GM21423 (cell line): ENCODE measurements around the gene RIT1.

ENCODE experiments used
- ATAC-seq: cut with Tn5 transposase; IDR thresholded peaks from one replicate; pipeline ENCODE4 v1.9.1; 2021; ENCODE audit warnings: mild to moderate bottlenecking, moderate library complexity; ENCODE audit not compliant: unreplicated experiment

Gene RIT1, protein sequence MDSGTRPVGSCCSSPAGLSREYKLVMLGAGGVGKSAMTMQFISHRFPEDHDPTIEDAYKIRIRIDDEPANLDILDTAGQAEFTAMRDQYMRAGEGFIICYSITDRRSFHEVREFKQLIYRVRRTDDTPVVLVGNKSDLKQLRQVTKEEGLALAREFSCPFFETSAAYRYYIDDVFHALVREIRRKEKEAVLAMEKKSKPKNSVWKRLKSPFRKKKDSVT

DNA sequence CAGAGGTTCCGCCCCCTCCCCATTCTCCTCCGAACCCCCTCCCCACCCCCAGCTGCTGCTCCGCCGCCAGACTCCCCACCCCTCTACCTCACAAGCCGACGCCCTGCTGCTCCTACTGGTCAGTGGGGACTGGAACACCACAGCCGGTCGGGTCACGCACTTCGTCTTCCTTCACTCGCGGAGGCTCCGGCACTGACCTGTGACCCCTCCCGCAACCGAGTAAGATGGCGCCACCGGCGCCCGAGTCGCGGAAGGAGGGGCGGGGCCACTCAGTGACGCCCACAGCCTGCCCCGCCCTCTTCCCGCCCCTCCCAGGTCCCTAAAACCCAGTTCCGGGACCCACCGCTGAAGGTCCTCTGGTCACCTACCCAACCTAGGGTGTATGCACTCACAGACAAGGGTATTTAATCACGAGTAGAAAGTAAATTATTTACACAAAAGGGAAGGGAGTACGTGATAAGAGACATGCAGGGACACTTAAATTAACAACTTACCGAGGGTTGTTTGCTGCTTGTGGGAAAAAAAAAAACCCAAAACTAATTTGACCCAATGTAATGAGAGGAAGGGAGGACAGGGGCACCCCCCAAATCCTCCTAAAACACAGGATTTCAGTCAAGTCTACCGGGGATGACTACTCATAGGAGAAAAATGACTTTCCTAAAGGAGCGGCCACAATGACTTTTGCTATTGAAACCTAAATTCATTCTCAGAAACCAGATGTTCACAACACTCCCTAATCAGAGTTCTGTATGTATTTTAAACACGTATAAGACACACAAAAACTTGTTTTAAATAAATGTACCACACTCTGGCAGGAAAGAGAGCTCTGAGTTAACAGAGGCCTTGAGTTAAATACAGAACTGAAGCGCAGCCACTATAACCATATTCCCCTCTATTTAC lies at the start of gene RIT1:
RIT1 (minus strand) TSS at position 194 of the 900 bp plus-strand sequence. CDS start 588 bp downstream, outside the sequence.
- peak; percentile 82 for ATAC-seq

DNA sequence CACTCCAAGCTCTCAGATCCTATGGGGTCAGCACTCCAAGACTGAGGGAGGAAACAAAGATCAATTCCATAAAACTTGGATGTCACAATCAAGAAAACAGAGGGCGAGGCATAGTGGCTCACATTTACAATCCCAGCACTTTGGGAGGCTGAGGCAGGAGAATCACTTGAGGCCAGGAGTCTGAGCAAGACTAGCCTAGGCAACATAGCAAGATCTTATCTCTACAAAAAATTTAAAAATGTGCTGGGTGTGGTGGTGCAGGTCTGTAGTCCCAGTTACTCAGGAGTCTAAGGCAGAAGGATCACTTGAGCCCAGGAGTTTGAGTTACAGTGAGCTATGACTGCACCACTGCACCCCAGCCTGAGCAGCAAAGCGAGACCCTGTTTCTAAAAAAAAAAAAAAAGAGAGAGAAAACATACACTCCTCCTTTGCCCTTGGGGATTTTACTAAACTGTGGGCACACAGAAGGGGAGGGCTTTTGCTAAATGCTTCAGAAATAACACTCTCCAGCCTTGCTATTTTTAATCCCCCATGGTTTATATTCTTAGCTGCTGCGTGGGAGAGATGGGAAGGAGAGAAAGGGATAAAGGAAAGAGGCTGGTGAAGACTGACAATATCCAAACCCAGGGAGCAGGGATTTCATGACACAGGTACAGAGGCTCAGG lies 49.1 kb upstream of the RIT1 start:
- no peak for ATAC-seq

DNA sequence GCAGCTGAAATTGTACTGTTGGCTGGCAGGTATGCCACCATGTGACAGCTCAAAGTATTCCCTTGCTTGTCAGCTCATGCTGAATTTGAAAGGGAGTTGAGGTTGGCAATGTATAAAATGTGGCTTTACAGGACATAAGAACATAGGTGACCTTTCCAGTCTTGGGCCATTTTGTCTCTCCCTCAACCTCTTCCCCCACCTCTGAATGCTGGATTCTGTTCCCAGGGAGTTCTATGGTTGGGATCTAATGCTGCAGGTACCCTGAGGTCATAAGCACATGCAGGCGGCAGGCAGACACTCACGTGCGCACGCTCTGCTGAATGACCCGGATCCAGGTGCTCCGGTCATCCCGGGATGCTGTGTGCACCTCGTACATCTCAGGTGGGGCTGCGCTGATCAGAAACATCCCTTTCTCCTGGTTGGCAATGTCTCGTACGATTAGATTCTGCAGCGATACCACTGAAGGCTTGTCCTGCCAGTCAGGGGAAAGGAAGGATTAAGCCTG lies 46.3 kb upstream of the RIT1 start:
- no peak for ATAC-seq

DNA sequence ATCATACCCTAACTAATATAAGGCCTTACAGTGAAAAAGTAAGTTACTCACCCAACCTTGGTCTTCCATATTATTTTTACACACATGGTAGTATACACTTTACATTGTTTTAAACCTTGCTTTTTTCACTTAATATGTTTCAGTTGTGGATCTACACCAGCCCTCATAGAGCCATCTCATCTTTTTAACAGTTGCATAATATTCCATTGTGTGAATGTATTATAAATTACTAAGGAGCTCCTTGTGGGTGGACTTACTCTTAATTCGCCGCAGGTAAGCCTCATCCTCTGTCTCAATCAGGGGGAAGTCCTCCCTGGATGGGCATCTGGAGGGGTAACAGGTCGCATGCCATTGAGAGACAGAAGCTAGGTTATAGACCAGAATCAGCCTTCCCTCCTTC lies 43.5 kb upstream of the RIT1 start:
- ATAC-seq, result no peak

DNA sequence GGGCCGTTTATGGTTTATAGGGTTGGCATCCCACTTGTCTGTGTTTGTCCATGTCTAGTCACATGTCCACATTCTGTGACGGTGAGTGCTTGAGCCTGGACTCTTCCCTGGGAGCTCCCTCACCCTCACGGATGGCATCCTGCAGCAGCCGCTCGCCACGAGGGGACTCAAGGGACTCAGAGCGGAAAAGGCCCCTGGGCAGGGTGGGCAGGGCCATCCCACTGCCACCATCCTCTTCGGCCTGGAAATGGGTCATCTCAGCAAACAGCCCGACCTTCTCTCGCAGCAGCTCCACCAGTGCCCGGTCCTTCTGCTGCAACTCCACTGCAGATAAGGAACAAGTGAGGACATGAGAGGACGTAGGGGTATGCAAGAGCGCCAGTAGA lies 41.3 kb upstream of the RIT1 start:
- ATAC-seq, result no peak

DNA sequence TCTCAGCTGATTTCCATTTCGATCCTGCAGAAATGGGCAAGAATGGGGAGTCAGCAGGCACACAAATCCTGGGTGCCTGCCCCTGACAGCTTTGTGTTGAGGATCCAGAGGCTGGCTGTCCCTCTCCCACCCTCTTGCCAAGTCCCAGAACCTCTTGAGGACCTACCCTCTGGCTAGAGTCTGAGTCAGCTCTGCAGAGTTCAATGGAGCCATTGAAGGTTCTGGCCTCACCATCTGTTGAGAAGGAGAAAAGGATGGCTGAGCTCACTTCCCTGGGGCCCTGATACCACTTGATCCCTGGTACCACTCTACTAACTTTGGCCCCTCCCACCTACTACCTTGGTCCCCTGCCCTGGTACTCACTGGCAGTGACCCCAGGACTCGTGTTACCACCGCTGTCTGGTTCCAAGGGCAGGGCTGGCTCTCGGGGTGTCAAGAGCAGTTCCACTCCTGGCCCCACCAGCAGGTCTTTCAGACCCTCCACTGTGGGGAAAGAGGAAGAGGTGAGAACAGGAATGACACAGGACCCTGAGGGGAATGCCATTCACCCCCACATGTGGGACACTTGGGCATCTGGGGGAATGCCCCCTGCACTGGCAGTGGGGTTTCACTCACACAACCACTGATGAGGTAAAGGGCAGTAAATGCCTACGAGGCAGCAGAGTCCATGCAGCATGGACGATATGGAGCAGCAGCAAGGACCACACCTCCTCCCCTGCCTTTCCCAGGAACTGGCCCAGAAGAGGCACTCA lies 40.8 kb upstream of the RIT1 start:
- ATAC-seq, result no peak

DNA sequence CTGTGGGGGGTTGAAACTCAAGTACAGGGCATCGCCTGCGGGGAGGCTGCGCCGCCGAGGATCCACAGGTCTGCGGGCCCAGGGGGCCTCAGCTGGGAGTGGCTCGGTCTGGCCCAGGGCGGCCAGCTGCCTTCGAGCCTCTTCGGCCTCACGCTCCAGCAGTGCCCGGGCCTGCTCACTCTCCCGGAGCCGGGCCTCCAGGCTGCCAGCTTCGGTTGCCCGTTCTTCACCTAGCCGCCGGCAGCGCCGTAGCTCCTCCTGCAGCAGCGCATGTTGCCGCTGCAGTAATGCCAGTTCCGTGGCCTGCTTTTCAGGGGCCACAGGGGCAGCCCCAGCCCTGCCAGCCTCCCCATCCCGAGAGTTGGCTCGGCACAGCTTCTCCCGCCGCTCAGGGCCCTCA lies 39.7 kb upstream of the RIT1 start:
- ATAC-seq, result no peak

DNA sequence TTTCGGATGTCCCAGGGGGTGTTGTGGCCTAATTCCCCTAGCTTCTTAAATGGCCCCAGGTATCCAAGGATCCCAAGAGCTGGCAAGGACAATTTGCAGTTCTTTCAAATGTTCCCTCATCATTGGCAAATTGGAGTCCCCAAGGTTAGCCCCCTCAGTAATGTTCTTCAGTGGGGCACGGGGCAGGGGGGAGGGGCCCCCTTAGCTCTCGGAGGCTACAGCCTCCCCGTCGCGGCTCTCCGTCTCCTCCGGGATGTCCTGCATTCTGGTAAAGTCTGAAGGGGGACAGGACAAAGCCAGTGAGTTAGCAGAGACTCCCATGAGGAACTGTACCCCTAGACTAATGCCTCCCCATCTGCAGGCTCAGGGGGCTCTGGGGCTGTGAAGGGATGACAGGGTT lies 36.6 kb upstream of the RIT1 start:
- ATAC-seq, result no peak

DNA sequence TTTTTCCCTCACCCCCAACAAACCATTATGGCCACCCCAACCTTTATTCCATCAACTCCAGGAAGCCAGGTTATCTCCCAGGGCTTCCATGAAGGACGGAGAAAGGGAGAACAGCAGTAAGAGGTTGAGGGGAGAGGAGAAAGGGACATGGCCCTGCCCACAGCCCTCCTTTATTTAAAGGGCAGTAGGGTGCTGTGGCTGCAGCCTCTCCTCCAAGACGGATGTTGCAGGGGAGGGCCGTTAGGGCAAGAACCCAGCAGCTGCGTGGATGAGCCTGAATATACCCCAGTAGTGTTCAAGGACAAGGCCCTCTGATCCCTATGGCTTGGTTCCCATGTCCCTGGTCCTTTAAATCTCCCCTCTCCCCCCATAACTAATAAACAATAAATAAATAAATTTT lies 36.1 kb upstream of the RIT1 start:
- no peak for ATAC-seq

DNA sequence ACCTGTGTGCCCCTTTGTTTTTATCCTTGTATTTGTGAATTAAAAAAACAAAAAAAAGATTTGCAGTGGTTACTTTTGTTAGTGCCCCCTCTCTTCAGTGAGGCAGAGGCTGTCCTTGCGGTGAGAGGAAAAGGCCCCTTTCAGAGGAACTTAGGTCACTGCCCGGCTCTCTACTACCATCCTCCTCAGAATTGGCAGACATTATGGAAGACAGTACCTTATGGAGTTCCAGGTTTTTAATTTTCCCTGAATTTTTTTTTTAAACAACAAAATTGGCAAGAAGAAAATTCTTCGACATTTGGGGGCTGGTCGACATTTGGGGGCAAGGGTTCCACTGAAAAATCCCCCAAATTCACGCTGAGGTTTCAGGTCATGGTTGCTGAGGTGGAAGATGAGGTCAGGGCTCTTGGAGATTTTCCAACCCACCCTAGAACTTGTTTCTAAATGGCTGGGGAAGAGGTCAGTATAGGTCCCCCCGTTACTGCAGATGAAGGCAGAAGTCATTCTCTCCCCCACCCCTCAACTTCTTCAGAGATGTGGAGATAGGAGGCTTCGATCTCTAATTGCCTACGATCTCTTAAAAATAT lies 35.6 kb upstream of the RIT1 start:
- peak; percentile 8 for ATAC-seq

DNA sequence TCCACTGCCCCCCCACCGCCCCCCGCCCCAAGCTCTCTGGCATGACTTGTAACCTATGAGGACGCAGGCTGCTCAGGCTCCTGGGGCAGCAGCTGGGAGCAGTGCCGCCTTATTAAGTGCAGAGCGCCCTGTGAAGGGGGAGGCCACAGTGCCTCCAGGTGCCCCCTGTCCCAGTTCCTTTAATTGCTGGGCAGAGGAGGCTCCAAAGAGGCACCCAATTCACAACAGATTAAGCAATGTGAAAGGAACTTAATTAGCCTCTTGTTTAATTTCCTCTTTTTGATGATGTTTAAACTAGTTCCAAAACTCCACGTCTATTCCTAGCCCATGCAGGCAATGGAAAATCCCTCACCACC lies 33.3 kb upstream of the RIT1 start:
- ATAC-seq, result no peak

DNA sequence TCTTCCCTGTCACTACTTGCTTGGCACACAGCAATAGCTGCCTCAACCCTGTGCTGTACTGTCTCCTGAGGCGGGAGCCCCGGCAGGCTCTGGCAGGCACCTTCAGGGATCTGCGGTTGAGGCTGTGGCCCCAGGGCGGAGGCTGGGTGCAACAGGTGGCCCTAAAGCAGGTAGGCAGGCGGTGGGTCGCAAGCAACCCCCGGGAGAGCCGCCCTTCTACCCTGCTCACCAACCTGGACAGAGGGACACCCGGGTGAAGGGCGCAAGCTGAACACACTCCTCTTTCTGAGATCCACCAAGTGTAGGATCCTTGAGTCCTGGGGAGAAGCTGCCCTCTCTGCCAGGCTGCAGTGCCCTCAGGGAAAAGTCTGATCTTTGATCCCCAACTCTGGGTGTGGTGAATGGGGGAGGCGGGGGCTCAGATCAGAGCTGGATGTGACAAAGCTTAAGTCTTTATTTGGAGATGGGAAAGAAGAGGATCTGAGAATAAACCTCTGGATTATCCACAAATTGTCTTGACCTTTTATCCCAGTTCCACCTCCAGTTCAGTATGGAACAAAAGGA lies 31.5 kb upstream of the RIT1 start:
- ATAC-seq, result no peak

DNA sequence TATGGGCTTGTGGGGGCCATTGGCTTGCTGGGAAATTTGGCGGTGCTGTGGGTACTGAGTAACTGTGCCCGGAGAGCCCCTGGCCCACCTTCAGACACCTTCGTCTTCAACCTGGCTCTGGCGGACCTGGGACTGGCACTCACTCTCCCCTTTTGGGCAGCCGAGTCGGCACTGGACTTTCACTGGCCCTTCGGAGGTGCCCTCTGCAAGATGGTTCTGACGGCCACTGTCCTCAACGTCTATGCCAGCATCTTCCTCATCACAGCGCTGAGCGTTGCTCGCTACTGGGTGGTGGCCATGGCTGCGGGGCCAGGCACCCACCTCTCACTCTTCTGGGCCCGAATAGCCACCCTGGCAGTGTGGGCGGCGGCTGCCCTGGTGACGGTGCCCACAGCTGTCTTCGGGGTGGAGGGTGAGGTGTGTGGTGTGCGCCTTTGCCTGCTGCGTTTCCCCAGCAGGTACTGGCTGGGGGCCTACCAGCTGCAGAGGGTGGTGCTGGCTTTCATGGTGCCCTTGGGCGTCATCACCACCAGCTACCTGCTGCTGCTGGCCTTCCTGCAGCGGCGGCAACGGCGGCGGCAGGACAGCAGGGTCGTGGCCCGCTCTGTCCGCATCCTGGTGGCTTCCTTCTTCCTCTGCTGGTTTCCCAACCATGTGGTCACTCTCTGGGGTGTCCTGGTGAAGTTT lies 30.8 kb upstream of the RIT1 start:
- ATAC-seq, result no peak

DNA sequence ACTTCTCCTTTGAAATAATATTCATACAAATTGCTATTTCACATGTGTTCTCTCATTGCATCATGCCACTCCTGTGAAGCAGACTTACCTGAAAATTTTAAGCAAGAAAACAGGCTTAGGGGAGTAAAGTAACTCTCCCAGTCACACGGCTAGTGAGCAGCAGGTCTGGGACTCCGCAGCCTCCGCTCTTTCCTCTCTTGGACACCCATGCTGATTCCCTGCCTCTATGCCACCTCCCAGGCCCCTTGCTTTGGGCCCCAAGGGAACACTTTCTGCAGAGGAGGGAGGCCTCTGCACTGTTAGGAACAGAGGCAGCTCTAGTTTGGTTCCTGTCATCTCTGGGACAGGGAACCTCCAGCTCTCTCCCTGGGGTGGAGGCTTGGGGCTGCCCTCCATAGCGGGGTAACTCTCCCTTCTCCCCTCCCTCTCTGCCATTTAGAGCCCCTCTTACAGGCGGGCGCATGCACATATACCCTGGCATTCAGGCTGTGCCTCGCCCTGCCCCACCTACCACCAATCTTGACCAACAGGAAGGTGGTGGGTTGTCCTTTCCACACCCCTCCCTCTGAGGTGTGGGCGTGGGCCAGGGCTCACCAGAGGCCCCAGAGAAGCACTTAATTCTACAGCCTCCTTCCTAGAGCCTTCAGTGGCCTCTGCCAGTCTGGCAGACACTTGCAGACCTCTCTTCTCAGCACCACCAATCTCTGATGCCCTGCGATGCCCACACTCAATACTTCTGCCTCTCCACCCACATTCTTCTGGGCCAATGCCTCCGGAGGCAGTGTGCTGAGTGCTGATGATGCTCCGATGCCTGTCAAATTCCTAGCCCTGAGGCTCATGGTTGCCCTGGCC lies 30.1 kb upstream of the RIT1 start, which contains the start of gene RXFP4:
RXFP4 (plus strand) TSS at position 646 of the 852 bp plus-strand sequence; CDS start at position 718, 72 bp downstream.
- ATAC-seq, result no peak

DNA sequence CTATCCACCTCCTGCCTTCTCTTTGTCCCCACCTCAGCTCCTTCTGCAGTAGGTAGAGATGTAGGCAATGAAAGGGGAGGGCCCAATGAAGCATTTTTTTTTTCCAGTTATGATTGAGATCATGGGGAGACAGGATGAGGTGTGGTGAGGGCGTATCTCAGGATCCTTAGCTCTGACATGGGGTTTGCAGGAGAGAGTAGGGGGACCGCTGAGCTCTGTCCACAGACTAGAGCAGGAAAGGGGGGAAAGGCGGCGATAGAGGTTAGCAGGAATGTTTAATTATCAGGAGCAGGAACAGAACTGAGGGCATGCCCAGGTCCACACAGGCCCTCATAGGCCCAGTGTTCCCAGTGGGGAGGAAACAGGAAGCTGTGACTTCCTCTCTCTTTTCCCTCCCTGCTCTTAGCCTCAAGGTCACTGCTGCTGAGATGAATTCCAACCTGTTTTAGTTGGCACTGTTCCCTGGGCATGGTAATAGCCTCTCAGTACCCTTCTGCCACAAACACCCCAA lies 29.4 kb upstream of the RIT1 start:
- ATAC-seq, result no peak

DNA sequence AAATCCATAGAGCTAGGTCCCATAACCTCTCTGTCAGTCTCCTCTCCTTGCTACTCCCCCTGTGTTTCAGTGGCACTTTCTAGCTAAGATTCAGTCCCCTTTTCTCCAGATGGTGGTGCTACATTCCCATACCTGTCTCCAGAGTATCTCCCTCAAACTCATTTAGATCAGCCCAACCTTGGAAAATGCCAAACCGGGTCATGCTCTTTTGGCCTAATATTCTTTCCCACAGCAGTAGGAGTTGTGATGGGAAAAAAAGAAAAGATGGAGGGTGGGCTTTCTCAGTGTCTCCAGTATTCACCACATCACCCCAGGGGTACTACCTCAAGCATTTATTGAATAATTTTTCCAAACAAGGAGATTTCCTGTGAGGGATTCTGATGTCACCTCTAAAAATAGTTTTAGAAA lies 27.1 kb upstream of the RIT1 start:
- ATAC-seq, result no peak

DNA sequence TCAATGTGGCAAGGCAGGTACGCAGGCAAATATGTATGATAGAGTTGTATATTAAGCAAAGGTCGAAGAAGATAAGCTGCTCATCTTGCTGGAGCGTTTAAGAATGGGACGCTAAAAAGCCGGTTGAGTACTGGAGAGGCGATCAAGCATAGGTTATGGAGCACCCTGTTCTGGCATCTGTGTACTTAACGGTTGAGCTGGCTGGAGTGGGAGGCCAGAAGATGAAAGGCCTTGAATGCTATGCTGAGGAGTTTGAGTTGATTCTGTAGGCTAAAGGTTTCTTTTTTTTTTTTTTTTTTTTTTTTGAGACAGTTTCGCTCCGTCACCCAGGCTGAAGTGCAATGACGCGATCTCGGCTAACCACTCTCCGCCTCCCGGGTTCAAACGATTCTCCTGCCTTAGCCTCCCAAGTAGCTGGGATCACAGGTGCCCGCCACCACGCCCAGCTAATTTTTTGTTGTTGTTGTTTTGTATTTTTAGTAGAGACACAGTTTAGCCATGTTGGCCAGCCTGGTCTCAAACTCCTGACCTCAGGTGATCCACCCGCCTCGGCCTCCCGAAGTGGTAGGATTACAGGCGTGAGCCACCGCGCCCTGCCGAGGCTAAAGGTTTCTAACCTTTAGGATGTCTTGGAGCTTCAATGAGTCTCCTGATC lies 23.9 kb upstream of the RIT1 start:
- no peak for ATAC-seq
